HCT116 (cell line): Measurements from ENCODE around the gene SEC31B. TPM values are rescaled to one million over a fixed set of nuclear protein-coding genes. Genes with fewer than 3 reads are reported as not detected.

Experiments used
- ATAC-seq: fragments of 200-7000 bp; cut with Tn5 transposase; 2 replicates; pipeline ENCODE4 v1.9.1; 2020; ENCODE audit warnings: mild to moderate bottlenecking, moderate library complexity
- BruUV-seq: library from RNA; stranded (reverse); fragments of 400-500 nt; replicated peaks from 2 replicates; lab custom pipeline; 2021; lab: Mats Ljungman, UMichigan
- CTCF ChIA-PET: fragments of 300-600 bp; sonication (Branson Sonifier 250); formaldehyde crosslinking; loops from one replicate; lab custom pipeline; 2021; ENCODE audit warnings: antibody characterized with exemption; lab: Charles Lee
- POLR2A ChIA-PET: fragments of 300-600, 350-600 bp; sonication (Branson Sonifier 250); formaldehyde crosslinking; loops from one replicate; lab custom pipeline; 2021; ENCODE audit warnings: antibody characterized with exemption; lab: Charles Lee
- RAD21 ChIA-PET, 2 experiments: fragments of 300-600 bp; sonication (Branson Sonifier 250); formaldehyde crosslinking; loops; one replicate each; lab custom pipeline; 2023; ENCODE audit warnings: low total read pairs in 2 of 2; ENCODE audit not compliant: uncharacterized antibody in 2 of 2, unreplicated experiment in 2 of 2, low non-redundant PET in 1 of 2; lab: Charles Lee
- DNase-seq: peaks from one replicate; pipeline ENCODE4 v3.0.0-alpha.2; 2010; ENCODE audit warnings: low read depth, low spot score
- H2AFZ ChIP-seq: fragments of 200-600 bp; shearing (Covaris generic), sonication (generic); 2 replicates; pipeline ENCODE4 v1.6.1; 2017; ENCODE audit warnings: low read depth, mixed run types, mixed read lengths, antibody characterized with exemption, low read length; ENCODE audit not compliant: poor library complexity, severe bottlenecking
- H3K27ac ChIP-seq: 2 replicates; pipeline ENCODE4 v1.5.1; 2012; ENCODE audit warnings: low read depth, low read length
- H3K27me3 ChIP-seq: fragments of 200-600 bp; sonication (generic); 2 replicates; pipeline ENCODE4 v1.6.1; 2016; ENCODE audit warnings: mixed run types, low read length, mixed read lengths; ENCODE audit not compliant: insufficient read depth
- H3K36me3 ChIP-seq, 2 experiments: fragments of 200-500 bp in 1 of 2; fragments of 200-600 bp in 1 of 2; sonication (Bioruptor generic) in 1 of 2; sonication (generic) in 1 of 2; 2 replicates each; pipeline versions ENCODE4 v1.5.1 to v1.6.1; 2014 to 2016; ENCODE audit warnings: low read length in 2 of 2, inconsistent platforms in 1 of 2, mixed read lengths in 1 of 2, mixed run types in 1 of 2; ENCODE audit not compliant: insufficient read depth in 2 of 2, control insufficient read depth in 1 of 2
- H3K4me1 ChIP-seq, 2 experiments: fragments of 200-600 bp in 1 of 2; sonication (generic) in 1 of 2; 2 replicates each; pipeline versions ENCODE4 v1.5.1 to v1.6.1; 2012 to 2017; ENCODE audit warnings: low read length in 2 of 2, inconsistent platforms in 1 of 2, mild to moderate bottlenecking in 1 of 2, mixed read lengths in 1 of 2, mixed run types in 1 of 2, moderate library complexity in 1 of 2; ENCODE audit not compliant: insufficient read depth in 2 of 2, control insufficient read depth in 1 of 2
- H3K4me2 ChIP-seq: fragments of 200-600 bp; sonication (generic); 2 replicates; pipeline ENCODE4 v1.6.1; 2017; ENCODE audit warnings: mixed run types, low read length, mixed read lengths
- H3K4me3 ChIP-seq, 2 experiments: fragments of 200-600 bp in 1 of 2; sonication (generic) in 1 of 2; replicated peaks in 1 of 2; 2 replicates each; pipeline ENCODE4 v1.5.1; 2011 to 2016; ENCODE audit warnings: low read length in 2 of 2, control low read depth in 1 of 2, low read depth in 1 of 2, mild to moderate bottlenecking in 1 of 2, mixed read lengths in 1 of 2, mixed run types in 1 of 2
- H3K79me2 ChIP-seq: fragments of 200-600 bp; sonication (generic); 2 replicates; pipeline ENCODE4 v1.6.1; 2017; ENCODE audit warnings: mild to moderate bottlenecking, mixed run types, low read length, moderate library complexity, mixed read lengths; ENCODE audit not compliant: insufficient read depth
- H3K9ac ChIP-seq: fragments of 200-600 bp; sonication (generic); 2 replicates; pipeline ENCODE4 v1.6.1; 2016; ENCODE audit warnings: low read length, mixed read lengths
- H3K9me2 ChIP-seq: fragments of 200-600 bp; sonication (generic), shearing (Covaris generic); 2 replicates; pipeline ENCODE4 v1.6.1; 2017; ENCODE audit warnings: mixed run types, mild to moderate bottlenecking, moderate library complexity; ENCODE audit not compliant: insufficient read depth
- H3K9me3 ChIP-seq, 2 experiments: fragments of 200-500 bp in 1 of 2; fragments of 200-600 bp in 1 of 2; sonication (Bioruptor generic) in 1 of 2; sonication (generic) in 1 of 2; 2 replicates each; pipeline ENCODE4 v1.6.1; 2014 to 2017; ENCODE audit warnings: low read length in 2 of 2, mixed read lengths in 2 of 2, inconsistent platforms in 1 of 2, low read depth in 1 of 2, mild to moderate bottlenecking in 1 of 2, mixed run types in 1 of 2, moderate library complexity in 1 of 2; ENCODE audit not compliant: control insufficient read depth in 1 of 2, insufficient read depth in 1 of 2
- H4K20me1 ChIP-seq: fragments of 200-600 bp; sonication (generic), shearing (Covaris generic); 2 replicates; pipeline ENCODE4 v1.6.1; 2017; ENCODE audit warnings: mixed run types, mild to moderate bottlenecking, moderate library complexity; ENCODE audit not compliant: insufficient read depth
- CTCF ChIP-seq, 3 experiments: fragments of 200-600 bp in 1 of 3; sonication (generic) in 1 of 3; IDR thresholded peaks in 2 of 3; conservative IDR thresholded peaks in 1 of 3; 2 replicates each; pipeline ENCODE4 v1.5.1; 2012 to 2017; ENCODE audit warnings: low read depth in 2 of 3, low read length in 2 of 3, antibody characterized with exemption in 1 of 3, borderline replicate concordance in 1 of 3, control low read depth in 1 of 3, mild to moderate bottlenecking in 1 of 3, mixed read lengths in 1 of 3, mixed run types in 1 of 3, moderate library complexity in 1 of 3; ENCODE audit not compliant: insufficient read depth in 1 of 3
- ELF1 ChIP-seq: IDR thresholded peaks from 2 replicates; pipeline ENCODE4 v1.6.1; 2012; ENCODE audit warnings: low read depth, borderline replicate concordance
- JUND ChIP-seq: IDR thresholded peaks from 2 replicates; pipeline ENCODE4 v1.6.1; 2012
- RAD21 ChIP-seq: IDR thresholded peaks from 2 replicates; pipeline ENCODE4 v1.6.1; 2012; ENCODE audit warnings: low read depth, mild to moderate bottlenecking
- SIN3A ChIP-seq: IDR thresholded peaks from 2 replicates; pipeline ENCODE4 v1.6.1; 2012; ENCODE audit warnings: low read depth
- SP1 ChIP-seq: IDR thresholded peaks from 2 replicates; pipeline ENCODE4 v1.6.1; 2012; ENCODE audit warnings: low read depth
- TCF7L2 ChIP-seq: IDR thresholded peaks from 2 replicates; pipeline ENCODE4 v1.7.0; 2011; ENCODE audit warnings: borderline replicate concordance, inconsistent platforms; ENCODE audit not compliant: insufficient read depth, insufficient read length; ENCODE audit errors: extremely low read depth
- ZNF274 ChIP-seq: fragments of 200-500 bp; sonication (Bioruptor generic); IDR thresholded peaks from 2 replicates; pipeline ENCODE4 v1.6.1; 2014; ENCODE audit warnings: mild to moderate bottlenecking, low read depth, low read length, inconsistent platforms
- intact Hi-C: fragments of 100-400 bp; cut with micrococcal nuclease; formaldehyde crosslinking; loops from 2 replicates; pipeline ENCODE4 v1.10.0; 2022
- total RNA-seq: library from RNA; stranded (reverse); gene quantifications from one replicate; pipeline ENCODE4 v1.2.1, GENCODE V29; 2021; ENCODE audit not compliant: unreplicated experiment
- TF ChIP-seq, protein P1 (sequence below): IDR thresholded peaks from 2 replicates; pipeline ENCODE4 v1.6.1; 2012
- TF ChIP-seq, protein P2 (sequence below): IDR thresholded peaks from 2 replicates; pipeline ENCODE4 v1.6.1; 2012

Gene SEC31B
- total RNA-seq, 1 experiment from 2014 or later = 30.9 TPM

DNA sequence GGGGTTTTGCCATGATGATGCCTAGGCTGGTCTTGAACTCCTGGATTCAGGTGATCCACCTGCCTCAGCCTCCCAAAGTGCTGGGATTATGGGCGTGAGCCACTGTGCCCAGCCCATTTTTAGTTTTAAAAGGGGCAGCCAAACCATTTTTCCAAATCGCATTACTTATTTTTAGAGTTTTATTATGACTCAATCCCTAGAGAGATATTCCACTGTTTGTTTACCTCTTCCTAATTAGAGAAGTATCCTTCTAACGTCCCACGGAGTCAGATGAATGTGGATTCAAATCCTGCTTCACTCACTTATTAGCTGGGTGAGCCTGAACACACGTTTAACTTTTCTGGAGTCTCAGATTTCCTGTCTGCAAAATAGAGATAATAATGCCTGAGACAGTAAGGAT, 41.7 kb downstream of the SEC31B start:
- ChIA-PET POLR2A (no interaction called here), RAD21 (no interaction called here), CTCF (no interaction called here)

GRCh38 chr10:100470367-100470766, 49.3 kb downstream of the SEC31B start:
- no TSS peak for BruUV-seq
- intact Hi-C loops = no loop called here
- ChIA-PET RAD21 (interaction anchor here in 1 of 2 experiments (0.6 kb wide), 1 partner anchor 424 kb away, joined by 3 read pairs; no protein-coding TSS in a partner anchor), CTCF (interaction anchor here (1.8 kb wide), 1 partner anchor 48 kb away, joined by 5 read pairs; no protein-coding TSS in a partner anchor), POLR2A (no interaction called here)
- Histone ChIP-seq H3K4me1 (no peaks in the 10 kb centered on the region), H2AFZ (no peak overlapping the region), H3K9me2 (peaks cover 4% of the 10 kb centered on the region; the same call in 1 of the 2 replicates), H3K79me2 (no peaks in the 10 kb centered on the region), H3K9ac (no peak overlapping the region), H3K9me3 (no peaks in the 10 kb centered on the region), H4K20me1 (no peaks in the 10 kb centered on the region), H3K27ac (no peak overlapping the region), H3K4me3 (no peak overlapping the region), H3K27me3 (no peaks in the 10 kb centered on the region)
- ATAC-seq = no peak
- no peak for DNase-seq
- TF ChIP-seq ELF1 = no peak
- TF ChIP-seq TCF7L2 = no peak
- no peak for TF ChIP-seq SP1
- no peak for TF ChIP-seq CTCF (IDR thresholded peaks at IDR 0.05 in 2 of 3, conservative IDR thresholded peaks at IDR 0.05 in 1 of 3; ENCODE audit: borderline replicate concordance in 1 of 3, insufficient read depth in 1 of 3, low read depth in 2 of 3, low read length in 2 of 3)
- TF ChIP-seq RAD21 = no peak
- TF ChIP-seq JUND = no peak
- TF ChIP-seq SIN3A = no peak
- TF ChIP-seq, all 23 proteins: peak for 0
- no peaks in the 10 kb centered on the region for H3K36me3 ChIP-seq
- no peak overlapping the region for H3K4me2 ChIP-seq

More for the DNA sequence above, 41.7 kb downstream of the SEC31B start:
- TF ChIP-seq JUND (no peak), ZNF274 (no peak)
- TF ChIP-seq, protein P1, sequence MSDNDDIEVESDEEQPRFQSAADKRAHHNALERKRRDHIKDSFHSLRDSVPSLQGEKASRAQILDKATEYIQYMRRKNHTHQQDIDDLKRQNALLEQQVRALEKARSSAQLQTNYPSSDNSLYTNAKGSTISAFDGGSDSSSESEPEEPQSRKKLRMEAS = no peak
- TF ChIP-seq, protein P2, sequence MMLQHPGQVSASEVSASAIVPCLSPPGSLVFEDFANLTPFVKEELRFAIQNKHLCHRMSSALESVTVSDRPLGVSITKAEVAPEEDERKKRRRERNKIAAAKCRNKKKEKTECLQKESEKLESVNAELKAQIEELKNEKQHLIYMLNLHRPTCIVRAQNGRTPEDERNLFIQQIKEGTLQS = no peak
- no peaks in the 10 kb centered on the region for H3K36me3 ChIP-seq
- no TSS peak for BruUV-seq
- DNase-seq (no peak), ATAC-seq (no peak)
- H4K20me1 ChIP-seq = no peaks in the 10 kb centered on the region
- H3K27ac ChIP-seq = no peak overlapping the region
- peaks cover 4% of the 10 kb centered on the region; the same call in 1 of the 2 replicates for H3K9me2 ChIP-seq
- no peaks in the 10 kb centered on the region for H3K9me3 ChIP-seq
- peaks cover 22% of the 10 kb centered on the region for H3K27me3 ChIP-seq
- intact Hi-C loops = no loop called here
- H2AFZ ChIP-seq = no peak overlapping the region
- peaks cover 0 to 4% of the 10 kb centered on the region in 2 experiments; a peak in 2 of 4 replicates for H3K4me1 ChIP-seq
- no peaks in the 10 kb centered on the region for H3K79me2 ChIP-seq
- no peak overlapping the region for H3K4me3 ChIP-seq
- no peak overlapping the region for H3K9ac ChIP-seq
- H3K4me2 ChIP-seq = no peak overlapping the region
